HG03520 (cell line): ENCODE data around the gene PRRC2C.
"Not testable (repeated sequence)": the region's sequence is repeated elsewhere in the genome, so short reads cannot be mapped to it uniquely, and the experiment has no call there.

Experiments
- ATAC-seq: cut with Tn5 transposase; IDR thresholded peaks from one replicate; pipeline ENCODE4 v1.9.1; 2021; ENCODE audit warnings: mild to moderate bottlenecking, moderate library complexity; ENCODE audit not compliant: unreplicated experiment

PRRC2C gene

DNA sequence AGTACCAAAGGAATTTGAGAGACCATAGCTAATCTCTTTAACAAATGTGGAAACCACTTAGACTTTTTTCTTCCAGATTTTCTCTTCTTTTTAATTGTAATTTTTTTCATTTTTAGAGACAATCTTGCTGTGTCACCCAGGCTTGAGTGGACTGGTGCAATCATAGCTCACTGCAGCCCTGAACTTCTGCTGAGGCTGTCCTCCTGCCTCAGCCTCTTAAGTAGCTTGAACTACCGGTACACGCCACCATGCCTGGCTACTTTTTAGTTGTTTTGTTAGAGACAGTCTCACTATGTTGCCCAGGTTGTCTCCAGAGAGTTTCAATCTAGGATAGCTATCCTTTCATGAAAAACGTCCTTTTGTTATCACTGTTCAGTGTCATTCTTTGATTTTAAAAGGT is 15.0 kb downstream of the PRRC2C start:
- ATAC-seq: no peak

DNA sequence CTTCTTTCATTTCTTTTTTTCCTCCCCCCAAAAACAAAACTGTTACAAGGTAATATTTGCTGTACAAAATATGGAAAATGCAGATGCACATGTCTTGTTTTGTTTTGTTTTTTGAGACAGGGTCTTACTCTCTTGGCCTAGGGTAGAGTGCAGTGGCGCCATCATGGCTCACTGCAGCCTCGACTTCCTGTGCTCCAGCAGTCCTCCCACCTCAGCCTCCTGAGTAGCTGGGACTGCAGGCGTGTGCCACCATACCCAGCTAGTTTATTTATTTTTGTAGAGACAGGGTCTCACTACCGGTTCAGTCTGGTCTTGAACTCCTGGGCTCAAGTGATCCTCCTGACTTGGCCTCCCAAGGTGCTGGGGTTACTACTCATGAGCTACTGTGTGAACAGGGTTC is 15.5 kb downstream of the PRRC2C start:
- no peak for ATAC-seq

DNA sequence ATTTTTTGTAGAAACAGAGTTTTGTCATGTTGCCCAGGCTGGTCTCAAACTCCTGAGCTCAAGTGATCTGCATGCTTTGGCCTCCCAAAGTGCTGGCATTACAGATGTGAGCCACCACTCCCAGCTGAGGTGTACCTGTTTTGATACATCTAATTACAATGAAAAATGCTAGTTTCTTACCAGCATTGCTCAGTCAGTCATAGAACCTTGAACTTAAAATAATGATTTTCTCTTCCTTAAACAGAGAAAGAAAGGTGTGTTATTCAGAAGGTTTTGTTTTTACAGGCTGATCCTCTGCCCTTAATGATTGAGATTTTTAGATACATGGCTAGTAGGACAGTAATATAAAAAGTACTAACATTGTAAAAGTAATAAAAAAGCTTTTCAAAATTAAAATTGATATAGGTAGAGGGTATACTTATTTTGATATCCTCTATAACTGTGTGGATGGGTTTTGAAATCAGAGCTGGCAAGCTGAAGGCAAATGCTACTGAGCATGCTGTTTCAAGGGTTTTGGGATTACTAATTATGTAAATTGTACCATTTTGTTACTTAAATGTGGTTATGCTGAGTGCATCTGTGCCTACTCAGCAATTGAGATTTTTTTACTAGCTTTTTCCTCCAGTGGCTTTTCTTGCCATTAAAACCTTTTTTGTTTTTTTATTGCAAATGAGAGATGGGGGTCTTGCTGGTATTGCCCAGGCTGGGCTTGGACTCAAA is 16.1 kb downstream of the PRRC2C start:
- ATAC-seq: no peak

DNA sequence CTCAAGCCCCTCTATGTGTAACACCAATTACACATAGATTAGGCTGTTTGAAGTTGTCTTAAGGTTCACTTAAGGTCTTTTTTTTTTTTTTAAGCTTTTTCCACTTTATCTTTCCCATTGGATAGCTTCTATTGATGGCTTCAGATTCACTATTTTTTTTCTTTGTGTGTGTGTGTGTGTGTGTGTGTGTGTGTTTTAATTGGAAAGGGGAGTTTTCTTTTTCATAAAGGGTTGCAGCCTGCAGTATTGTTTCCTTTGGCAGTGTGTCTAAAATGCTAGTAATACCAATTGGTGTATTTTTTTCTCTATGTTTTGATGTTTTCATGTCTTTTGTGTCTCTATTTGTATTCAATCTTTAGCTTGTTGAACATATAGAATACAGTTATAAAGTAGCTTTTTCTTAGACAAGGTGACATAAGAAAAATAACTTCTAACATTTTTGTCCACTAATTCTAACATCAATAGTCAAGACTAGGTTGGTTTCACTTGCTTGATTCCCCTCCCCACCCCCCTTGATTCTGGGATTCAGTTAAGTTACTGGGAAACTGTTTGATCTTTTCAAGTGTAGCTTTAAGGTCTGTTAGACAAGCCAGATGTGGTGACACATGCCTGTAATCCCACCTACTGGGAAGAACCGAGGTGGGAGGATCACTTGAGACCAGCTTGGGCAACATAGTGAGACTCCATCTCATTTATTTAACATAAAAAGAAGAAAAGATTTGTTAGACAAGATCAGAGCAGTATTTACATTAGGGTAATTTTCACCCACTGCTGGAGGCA is 21.4 kb downstream of the PRRC2C start:
- ATAC-seq: no peak

DNA sequence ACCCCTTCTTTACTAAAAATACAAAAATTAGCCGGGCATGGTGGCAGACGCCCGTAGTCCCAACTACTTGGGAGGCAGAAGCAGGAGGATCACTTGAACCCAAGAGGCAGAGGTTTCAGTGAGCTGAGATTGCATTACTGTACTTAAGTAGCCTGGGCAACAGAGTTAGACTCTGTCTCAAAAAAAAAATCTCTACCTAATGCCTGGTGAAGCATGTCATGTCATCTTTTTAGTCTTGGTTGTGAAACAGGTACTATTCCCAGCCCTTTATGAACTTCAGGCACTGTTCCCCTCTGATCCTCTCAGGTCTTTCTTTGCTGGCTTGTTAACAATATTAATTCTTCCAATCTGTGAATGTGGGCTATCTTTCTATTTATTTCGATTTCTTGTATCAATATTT is 22.1 kb downstream of the PRRC2C start:
- no peak for ATAC-seq

DNA sequence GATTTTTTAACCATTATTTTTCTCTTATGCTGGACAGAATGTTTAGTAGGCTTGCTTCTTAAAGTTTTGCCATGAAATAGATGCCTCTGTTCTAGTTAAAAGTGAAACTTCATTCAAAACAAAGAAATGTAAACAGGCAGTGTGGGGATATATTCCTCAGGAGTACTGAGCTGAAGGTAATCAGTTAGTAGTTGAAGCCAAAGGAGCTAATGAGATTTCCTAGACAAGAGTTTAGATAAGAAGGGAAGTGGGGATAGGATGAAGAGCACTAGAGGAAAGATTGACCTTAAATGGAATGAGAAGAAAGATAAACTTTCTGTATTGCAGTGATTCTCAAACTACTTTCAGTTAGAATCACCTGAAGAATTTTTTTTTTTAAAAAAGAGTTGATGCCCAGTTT is 23.9 kb downstream of the PRRC2C start:
- no peak for ATAC-seq

DNA sequence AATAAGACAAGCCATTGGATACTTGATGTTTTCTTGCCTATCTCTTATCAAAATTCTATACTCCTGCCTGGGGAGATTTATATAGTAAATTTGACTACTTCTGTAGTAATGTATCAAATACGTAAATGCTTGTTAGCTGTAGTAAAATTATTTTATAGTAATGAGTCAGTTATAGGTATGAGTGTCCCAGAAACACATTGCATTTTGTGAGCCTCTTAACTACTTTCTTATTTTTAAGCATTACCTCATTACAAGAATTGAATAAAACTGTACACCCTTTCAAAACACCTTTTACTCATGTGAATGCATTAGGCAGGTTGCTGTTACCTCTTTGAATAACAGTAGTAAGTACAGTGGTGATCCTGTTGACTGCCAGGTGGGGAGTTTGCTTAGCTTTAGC is 28.4 kb downstream of the PRRC2C start:
- ATAC-seq: no peak

DNA sequence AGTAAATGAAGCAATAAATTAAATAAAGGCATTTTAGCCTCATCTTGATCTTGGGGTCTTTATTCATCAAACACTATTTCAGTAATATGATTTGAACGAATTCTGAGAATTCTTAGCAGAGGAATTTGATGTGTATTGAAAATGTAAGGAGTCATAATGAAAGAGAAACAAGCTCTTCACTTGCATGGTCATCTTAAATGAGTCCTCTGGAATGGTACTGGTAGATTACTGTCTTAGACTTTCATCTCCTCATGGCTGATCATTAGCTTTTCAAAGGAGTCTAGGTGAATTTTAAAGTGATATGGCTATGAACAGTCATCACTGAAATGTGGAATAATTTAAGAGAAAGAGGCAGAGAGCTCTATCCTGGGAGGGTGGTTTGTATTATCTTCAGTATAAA is 30.0 kb downstream of the PRRC2C start:
- no peak for ATAC-seq

DNA sequence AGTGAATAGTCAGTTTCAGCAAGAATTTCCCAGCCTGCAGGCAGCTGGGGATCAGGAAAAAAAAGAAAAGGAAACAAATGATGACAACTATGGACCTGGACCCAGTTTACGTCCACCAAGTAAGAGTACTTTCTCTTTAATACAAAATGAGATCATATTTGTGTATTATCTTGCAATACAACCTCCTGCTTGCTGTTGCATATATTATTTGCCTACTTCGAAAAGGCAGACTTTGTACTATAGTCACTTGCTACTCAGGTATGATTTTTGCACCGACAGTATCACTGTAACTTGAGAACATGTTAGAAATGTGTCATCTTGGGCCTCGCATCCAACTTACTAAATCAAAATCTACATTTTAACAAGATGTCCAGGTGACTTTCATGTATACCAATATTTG is 30.4 kb downstream of the PRRC2C start:
- no peak for ATAC-seq

DNA sequence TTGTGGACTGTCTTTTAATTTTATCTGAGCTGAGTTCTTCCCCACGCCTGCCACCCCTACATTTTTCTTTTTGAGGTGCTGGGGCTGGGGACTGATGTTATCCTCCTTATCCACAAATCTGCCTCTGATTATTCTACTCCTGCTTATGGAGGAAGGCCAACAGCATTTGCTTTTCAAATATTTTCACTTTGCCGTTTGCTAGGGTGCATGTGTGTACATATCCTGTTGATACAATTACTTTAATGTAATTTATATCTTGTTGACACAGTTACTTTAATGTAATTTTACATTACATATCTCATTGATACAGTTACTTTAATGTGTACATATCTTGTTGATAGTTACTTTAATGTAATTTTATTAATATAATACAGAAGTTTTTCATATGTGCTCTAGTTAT is 36.2 kb downstream of the PRRC2C start:
- ATAC-seq: no peak

DNA sequence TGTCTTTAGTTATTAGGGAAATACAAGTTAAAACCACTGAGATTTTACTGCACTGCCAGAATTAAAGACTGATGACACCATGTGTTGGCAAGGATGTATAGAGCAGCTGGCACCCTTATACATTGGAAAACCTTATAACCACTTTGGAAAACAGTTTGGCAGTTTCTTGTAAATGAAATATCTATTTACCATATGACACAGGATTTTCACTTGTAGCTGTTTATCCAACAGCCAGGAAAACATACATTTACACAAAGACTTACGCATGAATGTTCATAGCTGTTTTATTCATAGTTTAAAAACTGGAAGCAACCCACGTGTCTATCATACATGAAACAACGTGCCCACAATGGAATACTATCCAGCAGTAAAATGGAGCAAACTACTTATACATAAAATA is 45.3 kb downstream of the PRRC2C start:
- ATAC-seq: no peak

DNA sequence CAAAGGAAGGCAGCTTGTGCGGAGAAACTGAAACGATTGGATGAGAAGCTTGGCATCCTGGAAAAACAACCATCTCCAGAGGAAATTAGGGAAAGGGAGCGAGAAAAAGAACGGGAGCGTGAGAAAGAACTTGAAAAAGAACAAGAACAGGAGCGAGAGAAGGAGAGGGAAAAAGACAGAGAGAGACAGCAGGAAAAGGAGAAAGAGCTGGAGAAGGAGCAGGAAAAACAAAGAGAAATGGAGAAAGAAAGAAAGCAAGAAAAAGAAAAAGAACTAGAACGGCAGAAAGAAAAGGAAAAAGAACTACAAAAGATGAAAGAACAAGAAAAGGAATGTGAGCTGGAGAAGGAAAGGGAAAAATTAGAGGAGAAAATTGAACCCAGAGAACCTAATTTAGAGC is 47.2 kb downstream of the PRRC2C start:
- ATAC-seq: no peak

DNA sequence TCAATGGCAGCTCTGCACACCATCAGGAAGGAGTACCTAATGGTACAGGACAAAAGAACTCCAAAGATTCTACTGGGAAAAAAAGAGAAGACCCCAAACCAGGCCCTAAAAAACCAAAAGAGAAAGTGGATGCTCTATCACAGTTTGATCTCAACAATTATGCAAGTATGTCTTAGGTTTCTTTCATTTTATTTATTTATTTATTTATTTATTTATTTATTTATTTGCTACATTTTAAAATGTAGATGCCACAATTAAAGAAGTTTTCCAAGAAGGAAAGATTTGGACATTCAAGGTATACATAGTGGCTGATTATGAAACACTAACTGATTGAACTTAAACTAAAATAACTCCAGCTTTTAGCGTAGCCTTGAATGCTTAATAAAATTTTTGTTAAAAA is 60.2 kb downstream of the PRRC2C start:
- ATAC-seq: no peak

DNA sequence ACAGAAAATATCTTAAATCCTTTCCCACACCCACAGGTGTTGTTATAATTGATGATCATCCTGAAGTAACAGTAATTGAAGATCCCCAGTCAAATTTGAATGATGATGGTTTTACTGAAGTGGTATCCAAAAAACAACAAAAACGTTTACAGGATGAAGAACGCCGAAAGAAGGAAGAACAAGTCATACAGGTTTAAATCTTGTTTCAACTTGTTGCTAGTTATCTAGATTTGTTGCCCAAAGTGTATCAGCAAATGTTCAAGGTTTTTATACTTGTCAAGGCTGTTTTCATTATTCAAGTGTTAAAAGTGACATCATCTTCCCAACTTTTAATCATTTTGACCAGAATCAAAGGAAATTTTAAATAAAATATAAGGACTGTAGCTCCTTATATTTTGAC is 64.7 kb downstream of the PRRC2C start:
- no peak for ATAC-seq

DNA sequence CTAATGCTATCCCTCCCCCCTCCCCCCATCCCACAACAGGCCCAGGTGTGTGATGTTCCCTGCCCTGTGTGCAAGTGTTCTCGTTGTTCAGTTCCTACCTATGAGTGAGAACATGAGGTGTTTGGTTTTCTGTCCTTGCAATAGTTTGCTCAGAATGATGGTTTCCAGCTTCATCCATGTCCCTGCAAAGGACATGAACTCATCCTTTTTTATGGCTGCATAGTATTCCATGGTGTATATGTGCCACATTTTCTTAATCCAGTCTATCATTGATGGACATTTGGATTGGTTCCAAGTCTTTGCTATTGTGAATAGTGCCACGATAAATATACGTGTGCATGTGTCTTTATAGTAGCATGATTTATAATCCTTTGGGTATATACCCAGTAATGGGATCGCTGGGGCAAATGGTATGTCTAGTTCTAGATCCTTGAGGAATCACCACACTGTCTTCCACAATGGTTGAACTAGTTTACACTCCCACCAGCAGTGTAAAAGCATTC is 65.3 kb downstream of the PRRC2C start:
- ATAC-seq: not testable (repeated sequence)

DNA sequence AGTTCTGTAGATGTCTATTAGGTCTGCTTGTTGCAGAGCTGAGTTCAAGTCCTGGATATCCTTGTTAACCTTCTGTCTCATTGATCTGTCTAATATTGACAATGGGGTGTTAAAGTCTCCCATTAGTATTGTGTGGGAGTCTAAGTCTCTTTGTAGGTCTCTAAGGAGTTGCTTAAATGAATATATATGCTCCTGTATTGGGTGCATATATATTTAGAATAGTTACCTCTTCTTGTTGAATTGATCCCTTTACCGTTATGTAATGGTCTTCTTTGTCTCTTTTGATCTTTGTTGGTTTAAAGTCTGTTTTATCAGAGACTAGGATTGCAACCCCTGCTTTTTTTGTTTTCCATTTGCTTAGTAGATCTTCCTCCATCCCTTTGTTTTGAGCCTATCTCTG is 68.6 kb downstream of the PRRC2C start:
- ATAC-seq: not testable (repeated sequence)

DNA sequence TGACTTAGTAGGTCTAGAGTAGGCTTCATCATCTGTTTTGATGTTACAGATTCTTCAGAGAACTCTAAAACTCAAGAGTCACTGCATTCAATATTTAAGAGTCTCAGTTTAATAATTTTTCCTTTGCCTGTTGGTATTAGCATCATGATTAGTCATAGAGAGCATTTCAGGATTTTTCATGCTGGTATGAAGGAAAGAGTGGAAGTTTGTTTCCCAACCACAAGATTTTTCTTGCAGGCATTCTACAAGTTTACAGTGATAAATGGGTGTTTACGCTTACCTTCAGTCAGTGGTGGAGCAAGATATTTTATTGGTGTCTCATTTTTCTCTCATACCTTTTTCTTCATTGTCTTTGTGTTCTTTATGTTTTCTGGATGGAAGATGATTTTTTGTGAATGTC is 78.3 kb downstream of the PRRC2C start:
- ATAC-seq: no peak

DNA sequence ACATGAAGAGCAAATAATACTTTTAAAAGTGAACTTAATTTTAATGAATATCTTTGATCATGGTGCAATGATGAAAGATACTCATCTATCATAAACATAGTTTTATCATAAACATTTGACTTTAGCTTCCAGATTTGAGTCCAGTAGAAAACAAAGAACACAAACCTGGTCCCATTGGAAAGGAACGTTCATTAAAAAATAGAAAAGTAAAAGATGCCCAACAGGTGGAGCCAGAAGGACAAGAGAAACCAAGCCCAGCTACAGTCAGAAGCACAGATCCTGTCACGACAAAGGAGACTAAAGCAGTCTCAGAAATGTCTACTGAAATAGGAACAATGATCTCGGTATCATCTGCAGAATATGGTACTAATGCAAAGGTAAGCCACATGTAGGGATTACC is 81.1 kb downstream of the PRRC2C start:
- ATAC-seq: no peak

DNA sequence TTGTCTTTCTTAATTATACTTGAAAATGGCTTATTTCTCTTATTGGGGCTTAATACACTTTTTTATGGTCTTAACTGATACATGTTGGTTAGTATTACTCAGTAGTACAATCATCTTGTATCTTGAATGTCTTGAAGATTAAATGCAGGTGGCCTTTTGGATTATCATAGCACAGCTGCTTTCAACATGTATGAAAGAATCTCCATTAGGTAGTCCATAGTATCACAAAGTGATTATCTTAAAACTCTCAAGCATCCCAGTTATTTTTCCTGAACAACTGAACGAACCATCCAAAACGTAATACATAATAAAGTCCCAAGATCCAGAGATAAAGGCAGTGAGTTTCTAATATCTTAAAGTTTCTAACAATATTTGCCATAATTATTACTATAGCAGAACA is 85.0 kb downstream of the PRRC2C start:
- ATAC-seq: no peak

DNA sequence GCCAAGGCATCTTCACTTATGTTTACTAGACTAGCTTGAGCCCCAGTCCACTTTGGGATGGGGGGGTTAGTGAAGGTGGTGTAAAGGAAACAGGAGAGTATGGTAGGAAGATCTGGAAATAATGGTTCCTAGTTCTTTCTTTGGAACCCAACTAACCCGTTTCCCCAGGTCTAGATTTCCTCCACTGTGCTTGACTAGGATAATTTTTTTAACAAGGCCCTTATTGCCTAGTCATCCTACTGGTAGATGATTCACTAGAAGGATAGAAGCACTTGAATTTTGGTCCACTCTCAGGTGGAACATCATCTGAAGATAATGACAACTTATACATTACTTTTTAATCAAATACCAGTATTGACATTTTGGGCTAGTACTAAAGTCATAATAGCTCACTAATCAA is 90.8 kb downstream of the PRRC2C start:
- ATAC-seq: no peak

DNA sequence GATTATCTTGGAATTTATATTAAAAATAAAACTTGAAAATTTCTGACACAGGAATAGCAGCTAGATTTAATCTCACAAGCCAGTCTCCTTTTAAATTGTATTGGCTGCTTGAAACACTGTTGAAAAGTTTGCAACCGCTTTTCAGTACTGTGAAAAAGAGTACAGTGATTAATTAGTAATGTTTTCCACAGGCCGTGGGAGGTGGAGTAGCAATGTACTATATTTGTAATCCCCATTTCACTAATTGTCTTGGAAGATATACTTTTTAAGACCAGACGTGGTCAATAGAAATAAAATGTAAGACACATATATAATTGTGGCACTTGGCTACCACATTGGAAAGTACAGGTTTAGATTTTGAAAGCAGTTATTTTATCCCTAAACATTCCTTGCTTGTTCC is 95.9 kb downstream of the PRRC2C start:
- no peak for ATAC-seq

DNA sequence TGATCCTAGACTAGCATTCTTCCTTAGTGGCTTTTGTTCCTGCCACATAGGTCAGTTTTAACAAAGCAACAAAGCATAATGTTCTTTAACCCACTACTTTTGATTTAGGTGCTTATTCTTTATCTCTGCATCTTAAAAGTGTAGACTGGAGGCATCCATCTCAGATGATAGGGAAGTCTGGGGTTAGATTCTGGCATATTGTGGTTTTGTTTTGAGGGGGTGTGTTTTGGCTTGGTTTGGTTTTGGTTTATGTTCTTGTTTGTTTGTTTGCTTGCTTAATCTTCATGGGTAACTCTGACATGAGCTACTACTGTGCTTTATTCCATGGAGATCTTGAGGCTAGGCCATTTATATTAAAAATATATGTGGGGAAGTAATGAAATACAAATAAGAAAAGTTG is 96.4 kb downstream of the PRRC2C start:
- no peak for ATAC-seq
